Memory B cell (primary cell): ENCODE data around the gene RNU1-2.
A peak's percentile ranks its signal among the peaks of the same experiment; 100 is the strongest.
"Not testable (repeated sequence)": the region's sequence is repeated elsewhere in the genome, so short reads cannot be mapped to it uniquely, and the experiment has no call there.

Experiments
- ATAC-seq: fragments of 150-1000 bp; cut with Tn5 transposase; 2 replicates; pipeline ENCODE4 v1.10.0; 2021; ENCODE audit warnings: low read depth, mild to moderate bottlenecking, moderate library complexity
- DNase-seq, 2 donors: peaks; one replicate each; pipeline ENCODE4 v3.0.0; 2022; ENCODE audit warnings: low spot score in 2 of 2
- H3K27ac Mint-ChIP-seq: one replicate; pipeline ENCODE4 v1.8.0; 2022; ENCODE audit warnings: mild to moderate bottlenecking, moderate library complexity, mixed read lengths
- H3K27me3 Mint-ChIP-seq: one replicate; pipeline ENCODE4 v1.8.0; 2022; ENCODE audit warnings: mixed read lengths
- H3K36me3 Mint-ChIP-seq: one replicate; pipeline ENCODE4 v1.8.0; 2022; ENCODE audit warnings: mild to moderate bottlenecking, mixed read lengths
- H3K4me1 Mint-ChIP-seq: one replicate; pipeline ENCODE4 v1.8.0; 2022; ENCODE audit warnings: mixed read lengths
- H3K4me3 Mint-ChIP-seq: one replicate; pipeline ENCODE4 v1.8.0; 2022; ENCODE audit warnings: mild to moderate bottlenecking, moderate library complexity, mixed read lengths
- H3K9me3 Mint-ChIP-seq: one replicate; pipeline ENCODE4 v1.8.0; 2022; ENCODE audit warnings: mixed read lengths

RNU1-2 gene

DNA sequence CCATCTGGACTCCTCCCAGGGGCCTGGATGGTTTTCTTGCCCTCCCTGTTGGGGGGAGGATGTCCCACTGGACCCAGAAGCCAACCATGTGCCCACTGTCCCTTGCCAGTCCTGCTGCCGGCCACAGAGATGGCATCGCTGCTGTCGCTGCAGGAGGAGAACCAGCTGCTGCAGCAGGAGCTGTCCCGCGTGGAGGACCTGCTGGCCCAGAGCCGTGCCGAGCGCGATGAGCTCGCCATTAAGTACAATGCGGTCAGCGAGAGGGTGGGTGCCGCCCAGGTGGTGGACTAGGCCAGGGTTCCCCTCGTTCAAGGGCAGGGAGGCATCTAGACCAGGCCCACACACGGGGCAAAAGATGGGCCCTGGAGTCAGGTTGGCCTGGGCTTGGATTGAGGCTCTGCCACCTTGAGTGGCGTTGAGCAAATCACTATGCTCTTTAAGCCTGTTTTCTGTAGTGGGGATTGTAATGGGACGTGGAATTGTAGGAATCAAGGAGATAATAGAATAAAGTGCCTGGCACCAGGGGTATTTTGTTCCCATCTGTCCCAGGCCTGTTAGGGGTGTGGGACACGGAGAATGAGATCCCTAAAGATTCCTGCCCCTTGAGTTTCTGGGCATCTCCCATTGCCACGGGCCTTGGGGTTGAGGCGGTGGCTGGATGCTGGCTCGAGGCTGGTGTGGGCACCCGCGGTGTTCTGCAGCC lies 28.6 kb downstream of the RNU1-2 start:
- Mint-ChIP-seq H3K4me3 (no peak overlapping the region), H3K27ac (no peak overlapping the region), H3K27me3 (no peaks in the 10 kb centered on the region), H3K36me3 (no peaks in the 10 kb centered on the region), H3K9me3 (no peaks in the 10 kb centered on the region), H3K4me1 (peaks cover 23% of the 10 kb centered on the region)
- DNase-seq (no peak), ATAC-seq (no peak)

DNA sequence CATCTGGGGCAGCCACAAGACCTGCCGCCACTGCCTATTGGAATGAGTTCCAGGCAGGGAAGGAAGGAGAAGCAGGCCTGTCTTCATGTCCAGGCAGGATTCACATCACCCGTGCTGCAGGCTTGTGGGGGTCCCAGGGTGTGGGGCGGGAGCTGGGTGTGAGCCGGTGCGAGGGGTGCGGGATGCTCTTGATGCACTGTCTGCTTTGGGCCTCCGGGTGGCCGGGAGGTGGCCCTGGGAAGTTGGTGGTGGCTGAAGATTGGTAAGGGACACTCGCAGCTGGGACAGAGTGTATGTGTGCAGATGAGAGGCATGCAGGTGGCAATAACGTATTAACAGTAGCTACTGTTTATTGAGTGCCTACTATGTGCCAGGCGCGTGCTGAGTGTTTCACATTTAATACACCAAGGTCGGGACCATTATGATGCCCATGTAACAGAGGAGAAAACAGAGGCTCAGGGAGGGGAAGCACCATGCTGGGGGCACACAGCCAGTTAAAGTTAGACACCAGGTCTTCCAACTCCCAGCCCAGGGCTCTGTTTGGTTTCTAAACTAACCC lies 29.2 kb downstream of the RNU1-2 start:
- ATAC-seq (no peak), DNase-seq (no peak)
- Mint-ChIP-seq H3K27ac (no peak overlapping the region), H3K27me3 (no peaks in the 10 kb centered on the region), H3K4me3 (no peak overlapping the region), H3K4me1 (peaks cover 23% of the 10 kb centered on the region), H3K9me3 (no peaks in the 10 kb centered on the region), H3K36me3 (no peaks in the 10 kb centered on the region)

DNA sequence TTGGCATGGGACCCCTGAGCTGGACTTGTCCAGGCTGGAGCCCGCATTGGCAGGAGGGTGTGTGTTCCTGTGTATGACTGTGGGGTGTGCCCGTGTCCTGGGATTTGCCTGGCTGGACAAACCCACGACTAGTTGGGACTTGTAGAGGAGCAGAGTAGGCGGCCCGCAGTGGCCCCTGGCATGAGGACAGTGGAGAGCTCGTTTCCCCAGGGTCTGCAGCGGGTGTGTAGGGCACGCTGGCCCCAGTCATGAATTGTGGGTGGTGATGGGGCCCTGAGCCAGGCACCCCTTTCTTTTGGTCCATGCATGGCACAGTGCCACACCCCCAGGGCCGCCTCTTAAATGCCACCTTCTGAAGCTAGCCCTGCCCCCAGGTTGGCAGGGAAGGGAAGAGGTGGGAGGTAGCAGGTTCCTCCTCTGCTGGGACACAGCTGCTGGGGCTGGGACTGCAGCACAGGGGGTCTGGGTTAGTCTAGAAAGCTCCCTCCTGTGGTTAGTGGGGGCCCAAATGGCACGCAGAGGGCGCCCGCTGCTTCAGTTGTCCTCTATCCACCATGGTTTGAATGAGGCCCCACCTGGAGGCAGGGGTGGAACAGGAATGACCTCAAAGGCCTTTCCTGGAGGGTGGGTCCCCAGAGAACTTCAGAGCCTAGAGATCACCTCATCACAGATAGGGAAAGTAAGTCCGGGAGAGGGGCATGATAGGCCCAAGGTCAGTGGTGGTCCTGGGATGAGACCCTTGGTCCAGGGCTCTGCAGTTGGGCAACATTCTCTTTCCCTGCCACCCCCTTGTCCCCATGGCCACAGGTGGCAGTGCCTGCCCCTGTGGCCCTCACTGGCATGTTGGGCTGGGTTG lies 30.1 kb downstream of the RNU1-2 start:
- Mint-ChIP-seq H3K4me3 (no peak overlapping the region), H3K4me1 (peaks cover 23% of the 10 kb centered on the region), H3K27ac (no peak overlapping the region), H3K27me3 (no peaks in the 10 kb centered on the region), H3K36me3 (peaks cover 2% of the 10 kb centered on the region), H3K9me3 (no peaks in the 10 kb centered on the region)
- no peak for ATAC-seq
- no peak for DNase-seq

DNA sequence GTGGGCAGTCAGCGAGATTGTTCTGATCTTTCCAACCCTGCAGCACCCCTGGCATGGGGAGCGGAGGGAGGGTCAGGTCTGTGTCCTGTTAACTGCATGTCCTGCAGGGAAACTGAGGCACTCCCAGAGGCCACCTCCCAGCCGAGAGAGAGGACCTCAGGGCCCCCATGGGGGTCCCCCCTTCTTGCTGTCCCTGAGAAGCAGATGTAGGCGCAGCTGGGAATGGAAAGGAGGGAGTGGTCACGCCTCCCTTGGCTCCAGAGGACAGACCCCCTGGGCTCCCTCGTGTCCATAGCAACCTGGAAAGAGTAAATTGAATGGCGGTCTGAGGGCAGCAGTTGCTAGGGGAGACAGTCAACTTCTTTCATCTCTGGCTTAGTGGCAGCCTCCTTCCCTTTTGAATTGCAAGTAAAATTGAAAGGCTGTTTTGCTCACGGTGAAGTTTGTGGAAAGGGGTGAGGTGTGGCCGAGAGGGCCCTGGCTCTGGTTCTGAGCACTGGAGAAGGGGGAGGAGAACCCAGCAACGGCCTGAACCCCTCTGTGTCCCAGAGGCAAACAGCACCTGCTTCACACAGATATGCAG lies 30.8 kb downstream of the RNU1-2 start:
- ATAC-seq (no peak), DNase-seq (no peak)
- Mint-ChIP-seq H3K36me3 (peaks cover 3% of the 10 kb centered on the region), H3K9me3 (no peaks in the 10 kb centered on the region), H3K27me3 (no peaks in the 10 kb centered on the region), H3K4me1 (peaks cover 19% of the 10 kb centered on the region), H3K4me3 (no peak overlapping the region), H3K27ac (no peak overlapping the region)

DNA sequence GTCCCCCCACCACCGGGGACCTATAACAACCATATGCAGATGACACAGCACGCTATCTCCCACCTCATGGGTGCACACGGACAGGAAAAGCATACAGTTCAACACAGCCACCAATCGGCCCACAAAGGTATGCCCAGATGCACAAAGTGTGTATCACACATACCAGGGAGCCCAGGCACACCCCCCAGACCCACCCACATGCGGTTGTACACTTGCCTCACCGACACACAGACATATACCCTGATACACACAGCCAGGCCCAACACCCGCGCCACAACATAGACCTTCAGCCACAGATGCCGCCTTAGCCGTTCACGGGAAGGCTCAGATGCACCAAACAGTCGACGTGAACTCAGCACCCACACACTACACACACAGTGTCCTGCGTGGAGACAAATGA lies 31.5 kb downstream of the RNU1-2 start:
- Mint-ChIP-seq H3K27me3 (no peaks in the 10 kb centered on the region), H3K4me1 (peaks cover 15% of the 10 kb centered on the region), H3K9me3 (no peaks in the 10 kb centered on the region), H3K27ac (no peak overlapping the region), H3K4me3 (no peak overlapping the region), H3K36me3 (peaks cover 4% of the 10 kb centered on the region)
- ATAC-seq (no peak), DNase-seq (no peak)

DNA sequence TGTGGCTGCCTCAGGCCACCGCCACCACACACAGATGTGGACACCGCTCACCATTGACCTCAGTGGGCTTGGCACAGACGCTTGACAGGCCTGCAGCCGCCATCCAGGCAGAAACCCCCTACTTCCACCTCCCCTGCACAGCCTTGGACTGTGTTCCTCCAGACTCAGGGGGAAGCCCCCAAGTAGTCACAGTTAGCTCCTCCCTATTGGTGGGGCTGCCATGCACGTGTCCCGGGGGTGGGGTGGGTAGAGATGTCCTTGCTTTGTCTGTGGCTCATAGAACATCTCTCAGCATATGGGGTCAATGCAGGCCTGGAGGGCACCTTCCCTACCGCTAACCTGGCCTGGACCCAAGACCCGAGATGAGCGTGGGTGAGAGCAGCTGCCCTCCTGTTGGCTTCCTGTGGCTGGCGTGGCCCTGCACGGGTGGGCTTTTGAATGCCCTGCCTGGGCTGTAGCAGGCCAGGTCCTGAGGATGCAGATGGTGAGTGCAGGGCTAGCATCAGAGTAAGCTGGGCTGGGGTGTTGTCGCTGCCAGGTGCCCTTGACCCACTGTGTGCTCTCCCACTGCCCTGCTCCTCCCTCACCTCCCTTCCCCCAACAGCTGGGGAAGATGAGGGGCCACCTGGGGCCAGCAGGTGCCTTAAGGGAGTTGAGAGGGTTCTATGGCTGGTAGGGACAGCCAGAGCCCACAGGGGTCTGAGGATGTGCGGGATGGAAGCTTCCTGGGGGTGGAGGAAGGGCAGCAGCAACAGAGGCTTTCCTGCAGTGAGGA lies 32.1 kb downstream of the RNU1-2 start:
- H3K27me3 Mint-ChIP-seq = no peaks in the 10 kb centered on the region
- peaks cover 15% of the 10 kb centered on the region for H3K4me1 Mint-ChIP-seq
- H3K4me3 Mint-ChIP-seq = no peak overlapping the region
- peaks cover 6% of the 10 kb centered on the region for H3K36me3 Mint-ChIP-seq
- ATAC-seq = peak; percentile 49
- H3K27ac Mint-ChIP-seq = no peak overlapping the region
- no peak for DNase-seq
- H3K9me3 Mint-ChIP-seq = no peaks in the 10 kb centered on the region

DNA sequence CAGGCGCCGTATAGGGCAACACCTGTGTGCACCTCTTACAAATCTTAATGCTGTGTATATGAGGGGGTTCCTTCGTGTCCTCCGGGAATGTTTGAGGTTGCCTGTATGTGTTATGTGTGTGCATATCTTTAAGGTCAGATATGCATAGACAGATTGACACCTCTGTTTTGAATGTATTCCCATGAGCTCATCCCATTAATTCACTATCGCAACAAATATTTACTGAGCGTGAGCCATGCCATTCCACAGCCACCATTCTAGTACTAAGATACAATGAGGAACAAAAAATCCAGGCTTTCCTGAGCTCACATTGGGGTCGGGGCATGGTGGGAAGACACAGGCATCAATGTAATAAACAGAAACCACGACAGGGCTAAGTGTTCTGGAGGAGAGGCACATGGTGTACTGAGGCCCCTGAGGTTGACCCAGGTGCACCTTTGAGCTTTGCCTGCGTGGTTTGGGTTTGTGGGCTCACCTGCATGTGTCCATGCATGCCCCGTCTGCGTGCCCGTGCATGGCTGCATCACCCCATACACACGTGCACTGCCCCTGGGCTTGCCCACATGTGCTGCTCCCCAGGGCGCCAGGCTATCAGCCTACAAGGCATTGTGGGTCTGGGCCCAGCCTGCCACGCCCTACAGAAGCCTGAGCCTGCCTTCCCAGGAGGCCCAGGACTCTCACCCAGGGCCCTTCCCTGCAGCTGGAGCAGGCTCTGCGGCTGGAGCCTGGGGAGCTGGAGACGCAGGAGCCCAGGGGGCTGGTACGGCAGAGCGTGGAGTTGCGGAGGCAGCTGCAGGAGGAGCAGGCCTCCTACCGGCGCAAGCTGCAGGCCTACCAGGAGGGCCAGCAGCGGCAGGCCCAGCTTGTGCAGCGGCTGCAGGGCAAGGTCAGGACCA lies 33.6 kb downstream of the RNU1-2 start:
- not testable (repeated sequence) for H3K27me3 Mint-ChIP-seq, H3K9me3 Mint-ChIP-seq, H3K4me3 Mint-ChIP-seq, H3K27ac Mint-ChIP-seq, DNase-seq, H3K36me3 Mint-ChIP-seq, ATAC-seq
- H3K4me1 Mint-ChIP-seq = peaks cover 14% of the 10 kb centered on the region

DNA sequence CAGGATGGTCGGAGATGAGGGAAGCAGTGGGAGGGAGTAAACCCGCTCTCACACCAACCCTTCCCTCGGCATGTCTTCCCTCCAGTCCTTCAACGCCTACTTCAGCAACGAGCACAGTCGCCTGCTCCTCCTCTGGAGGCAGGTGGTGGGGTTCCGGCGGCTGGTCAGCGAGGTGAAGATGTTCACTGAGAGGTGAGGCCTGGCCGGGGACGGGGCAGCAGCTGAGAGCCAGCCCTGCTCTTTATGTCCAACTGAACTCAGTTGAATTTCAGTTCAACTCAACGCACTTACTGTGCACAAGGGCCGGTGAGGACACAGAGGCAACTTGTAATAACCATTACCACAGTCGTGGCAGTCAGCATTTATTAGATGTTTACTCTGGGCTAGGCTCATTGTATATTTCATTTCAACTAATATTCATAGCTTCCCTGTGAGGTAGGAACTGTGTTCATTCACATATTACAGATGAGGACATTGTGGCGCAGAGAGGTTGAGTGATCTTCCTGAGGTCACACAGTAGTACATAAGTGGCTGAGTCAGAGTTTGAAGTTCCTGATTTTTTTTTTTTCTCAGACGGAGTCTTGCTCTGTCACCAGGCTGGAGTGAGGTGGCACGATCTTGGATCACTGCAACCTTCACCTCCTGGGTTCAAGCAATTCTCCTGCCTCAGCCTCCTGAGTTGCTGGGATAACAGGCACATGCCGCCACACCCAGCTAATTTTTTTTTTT lies 35.6 kb downstream of the RNU1-2 start:
- not testable (repeated sequence) for H3K27ac Mint-ChIP-seq, H3K4me3 Mint-ChIP-seq, DNase-seq, ATAC-seq, H3K4me1 Mint-ChIP-seq, H3K27me3 Mint-ChIP-seq, H3K9me3 Mint-ChIP-seq
- peaks cover 12% of the 10 kb centered on the region for H3K36me3 Mint-ChIP-seq

DNA sequence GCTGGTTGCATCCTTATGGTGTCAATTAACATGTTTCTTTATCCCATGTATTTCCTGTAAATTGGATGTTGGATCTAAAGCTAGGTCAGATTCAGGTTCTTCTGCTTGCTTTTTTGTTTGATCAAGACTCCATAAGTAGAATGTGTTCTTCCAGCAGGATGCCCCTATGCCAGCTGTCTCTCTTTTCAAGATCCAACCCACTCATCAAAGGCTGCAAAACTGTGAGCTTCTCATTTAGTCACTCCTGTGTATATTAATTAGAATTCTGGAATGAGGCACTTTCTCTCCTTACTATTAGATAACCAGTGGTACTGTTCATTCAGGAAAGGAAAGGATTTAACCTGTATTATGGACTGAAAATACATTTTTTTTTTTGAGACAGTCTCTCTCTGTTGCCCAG lies 38.2 kb downstream of the RNU1-2 start:
- Mint-ChIP-seq H3K27ac (peak overlapping the region; percentile 28), H3K36me3 (peaks cover 14% of the 10 kb centered on the region)
- H3K9me3 Mint-ChIP-seq, ATAC-seq, H3K4me3 Mint-ChIP-seq, H3K27me3 Mint-ChIP-seq, H3K4me1 Mint-ChIP-seq, DNase-seq: not testable (repeated sequence)

DNA sequence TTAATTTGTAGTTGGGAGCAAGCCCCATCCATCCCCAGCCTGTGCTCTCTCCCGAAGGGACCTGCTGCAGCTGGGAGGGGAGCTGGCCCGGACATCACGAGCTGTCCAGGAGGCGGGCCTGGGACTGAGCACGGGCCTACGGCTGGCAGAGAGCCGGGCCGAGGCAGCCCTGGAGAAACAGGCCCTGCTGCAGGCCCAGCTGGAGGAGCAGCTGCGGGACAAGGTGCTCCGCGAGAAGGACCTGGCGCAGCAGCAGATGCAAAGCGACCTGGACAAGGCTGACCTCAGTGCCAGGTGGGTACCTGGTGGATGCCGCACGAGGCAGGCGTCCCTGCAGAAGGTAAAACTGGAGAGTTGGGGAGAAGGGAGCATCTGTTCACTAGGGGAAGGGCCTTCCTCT lies 40.8 kb downstream of the RNU1-2 start:
- H3K4me3 Mint-ChIP-seq, H3K27ac Mint-ChIP-seq, H3K27me3 Mint-ChIP-seq: not testable (repeated sequence)

DNA sequence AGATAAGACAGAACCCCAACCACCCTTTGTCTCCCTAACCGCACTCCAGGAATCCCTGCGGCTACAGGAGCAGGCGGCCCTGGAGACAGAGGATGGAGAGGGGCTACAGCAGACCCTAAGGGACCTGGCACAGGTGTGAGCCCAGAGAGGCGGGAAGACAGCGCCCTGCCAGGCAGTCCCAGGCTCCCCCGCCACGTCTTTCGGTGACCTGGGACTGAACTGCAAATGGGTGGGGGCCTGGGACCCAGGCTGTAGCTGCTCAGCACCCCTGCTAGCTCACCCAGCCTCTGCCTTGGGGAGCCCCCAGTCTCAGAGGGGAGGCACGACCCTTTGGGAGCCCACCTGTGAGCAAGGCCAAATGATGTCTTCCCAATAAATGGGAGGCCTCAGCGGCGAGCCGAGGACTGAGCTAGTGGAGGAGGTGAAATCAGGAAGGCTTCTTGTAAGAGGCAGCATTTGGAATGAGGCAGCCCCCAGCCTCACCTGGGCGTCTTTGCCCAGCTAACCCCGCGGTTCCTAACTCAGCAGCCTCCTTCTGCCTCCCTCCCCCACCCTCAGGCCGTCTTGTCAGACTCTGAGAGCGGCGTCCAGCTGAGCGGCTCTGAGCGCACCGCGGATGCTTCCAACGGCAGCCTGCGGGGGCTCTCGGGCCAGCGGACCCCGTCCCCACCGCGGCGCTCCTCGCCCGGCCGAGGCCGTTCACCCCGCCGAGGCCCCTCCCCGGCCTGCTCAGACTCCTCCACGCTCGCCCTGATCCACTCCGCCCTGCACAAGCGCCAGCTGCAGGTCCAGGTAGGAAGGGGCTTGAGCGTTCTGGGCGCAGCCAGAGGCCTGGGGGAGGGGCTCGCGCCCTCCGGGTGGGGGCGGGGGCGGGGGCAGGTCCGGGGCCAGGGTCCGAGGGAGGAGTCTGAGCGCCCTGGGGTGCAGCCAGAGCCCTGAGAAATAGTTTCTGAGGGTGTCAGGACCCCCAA lies 42.9 kb downstream of the RNU1-2 start:
- Mint-ChIP-seq H3K4me1 (no peaks in the 10 kb centered on the region), H3K36me3 (peaks cover 9% of the 10 kb centered on the region), H3K27ac (no peak overlapping the region), H3K9me3 (no peaks in the 10 kb centered on the region), H3K27me3 (no peaks in the 10 kb centered on the region), H3K4me3 (no peak overlapping the region)
- ATAC-seq (no peak), DNase-seq (no peak)

More for the DNA sequence above, 40.8 kb downstream of the RNU1-2 start:
- not testable (repeated sequence) for H3K4me1 Mint-ChIP-seq, ATAC-seq, H3K9me3 Mint-ChIP-seq, DNase-seq
- peaks cover 12% of the 10 kb centered on the region for H3K36me3 Mint-ChIP-seq
